Vagina (tissue), 2 donors: ENCODE data around the gene MORF4L1.

Source experiments
- CTCF ChIP-seq, 3 experiments: fragments of 450-650 bp in 2 of 3; fragments of 200-600 bp in 1 of 3; sonication (generic) in 1 of 3; IDR thresholded peaks; one replicate each; pipeline ENCODE4 v1.5.1; 2017 to 2019; ENCODE audit warnings: antibody characterized with exemption in 3 of 3, mild to moderate bottlenecking in 2 of 3, moderate library complexity in 2 of 3
- POLR2A ChIP-seq, 2 donors: fragments of 450-650 bp; IDR thresholded peaks; one replicate each; pipeline ENCODE4 v1.6.1; 2017; ENCODE audit warnings: antibody characterized with exemption in 2 of 2, mild to moderate bottlenecking in 2 of 2, moderate library complexity in 2 of 2
- POLR2AphosphoS5 ChIP-seq, 2 donors: sonication (generic); formaldehyde crosslinking; IDR thresholded peaks; one replicate each; pipeline ENCODE4 v1.9.0; 2017; ENCODE audit warnings: antibody characterized with exemption in 2 of 2, mild to moderate bottlenecking in 2 of 2, low read depth in 1 of 2; ENCODE audit not compliant: insufficient read depth in 1 of 2

- no peak for TF ChIP-seq CTCF (IDR thresholded peaks at IDR 0.05)
- TF ChIP-seq POLR2AphosphoS5 (IDR thresholded peaks at IDR 0.05; ENCODE audit: insufficient read depth in 1 of 2, low read depth in 1 of 2) = no peak
- no peak for TF ChIP-seq POLR2A (IDR thresholded peaks at IDR 0.05)
Observed at GRCh38 chr15:78895471-78895870, 22.8 kb downstream of the MORF4L1 start.
